ENCODE data around the gene IREB2. TPM values are rescaled to one million over a fixed set of nuclear protein-coding genes. Genes with fewer than 3 reads are reported as not detected.
A peak's percentile ranks its signal among the peaks of the same experiment; 100 is the strongest.

The IREB2 gene
- 10 to 100 TPM; 20.1 to 71.7 (median 40.7) TPM for total RNA-seq

- 1% methylated on average over 71 of the region's 78 CpGs; no CpG with 5 or more reads in 1 of the 2 donors for WGBS, 2 donors (ENCODE audit: low coverage in 1 of 2)
Measured at GRCh38 chr15:78437762-78438618, at the start of gene IREB2. Gene IREB2, plus strand, starts transcription at chr15:78438216. Its CDS starts 122 bp downstream, at chr15:78438338.

GRCh38 chr15:78388865-78389264, 49.2 kb upstream of the IREB2 start:
- Histone ChIP-seq H3K36me3 (no peaks in the 10 kb centered on the region), H3K9me3 (no peaks in the 10 kb centered on the region), H3K4me3 (no peak overlapping the region), H3K4me1 (no peaks in the 10 kb centered on the region), H3K27me3 (no peaks in the 10 kb centered on the region), H3K27ac (no peak overlapping the region)
- no peak for DNase-seq
- 82% methylated on average over 12 of the region's 12 CpGs; no CpG with 5 or more reads in 1 of the 2 donors for WGBS, 2 donors (ENCODE audit: low coverage in 1 of 2)
- TF ChIP-seq POLR2A (IDR thresholded peaks at IDR 0.05) (no peak), POLR2AphosphoS5 (IDR thresholded peaks at IDR 0.05) (no peak), CTCF (IDR thresholded peaks at IDR 0.05) (no peak), EP300 (IDR thresholded peaks at IDR 0.05; ENCODE audit: low read depth) (no peak)
- intact Hi-C loops (cut with DNase I; ENCODE audit: low total_unique reads), result no loop called here
- in situ Hi-C loops (cut with MboI; ENCODE audit: low pct_ligation_motif_present in 1 of 4, low pct_unique_long_range_greater_than_20kb in 1 of 4, low sequenced_read_pairs in 3 of 4), result no loop called here

More at GRCh38 chr15:78437762-78438618, at the start of gene IREB2:
- H3K27me3 ChIP-seq, result no peaks in the 10 kb centered on the region
- H3K27ac ChIP-seq, result peak within 1 kb of the TSS; percentile 91 to 100 (median 97)
- in situ Hi-C loops (cut with MboI; ENCODE audit: low pct_ligation_motif_present in 1 of 4, low pct_unique_long_range_greater_than_20kb in 1 of 4, low sequenced_read_pairs in 3 of 4), result loop anchor here in 1 of 4 donors (25.0 kb wide), 1 partner anchor 301 kb away; the partner anchor contains the start of genes CIB2 and IDH3A
- H3K4me3 ChIP-seq, result peak within 1 kb of the TSS; percentile 75 to 99 (median 91)
- DNase-seq, result peak; percentile 98
- peaks cover 0 to 12% (median 3%) of the 10 kb centered on the region in 4 donors for H3K36me3 ChIP-seq
- no peaks in the 10 kb centered on the region for H3K9me3 ChIP-seq
- H3K4me1 ChIP-seq, result peaks cover 16 to 57% (median 31%) of the 10 kb centered on the region in 4 donors
- TF ChIP-seq POLR2AphosphoS5 (IDR thresholded peaks at IDR 0.05) (peak; percentile 26 to 78 (median 69)), CTCF (IDR thresholded peaks at IDR 0.05) (no peak), EP300 (IDR thresholded peaks at IDR 0.05; ENCODE audit: low read depth) (no peak), POLR2A (IDR thresholded peaks at IDR 0.05) (peak; percentile 76)
- intact Hi-C loops (cut with DNase I; ENCODE audit: low total_unique reads), result loop anchor here (5.0 kb wide), 1 partner anchor 131 kb away; no protein-coding TSS in a partner anchor

- Histone ChIP-seq H3K9me3 (no peaks in the 10 kb centered on the region), H3K36me3 (no peaks in the 10 kb centered on the region), H3K4me3 (no peak overlapping the region), H3K27me3 (no peaks in the 10 kb centered on the region), H3K4me1 (no peaks in the 10 kb centered on the region), H3K27ac (no peak overlapping the region)
- TF ChIP-seq POLR2AphosphoS5 (IDR thresholded peaks at IDR 0.05) (no peak), CTCF (IDR thresholded peaks at IDR 0.05) (no peak), EP300 (IDR thresholded peaks at IDR 0.05; ENCODE audit: low read depth) (no peak), POLR2A (IDR thresholded peaks at IDR 0.05) (no peak)
- in situ Hi-C loops (cut with MboI; ENCODE audit: low pct_ligation_motif_present in 1 of 4, low pct_unique_long_range_greater_than_20kb in 1 of 4, low sequenced_read_pairs in 3 of 4) (no loop called here), intact Hi-C loops (cut with DNase I; ENCODE audit: low total_unique reads) (no loop called here)
- WGBS, 2 donors (ENCODE audit: low coverage in 1 of 2), result 87% methylated on average over 7 of the region's 7 CpGs; no CpG with 5 or more reads in 1 of the 2 donors
- no peak for DNase-seq
Measured at GRCh38 chr15:78389322-78389721, 48.7 kb upstream of the IREB2 start.

- H3K4me1 ChIP-seq, result no peaks in the 10 kb centered on the region
- in situ Hi-C loops (cut with MboI; ENCODE audit: low pct_ligation_motif_present in 1 of 4, low pct_unique_long_range_greater_than_20kb in 1 of 4, low sequenced_read_pairs in 3 of 4) (no loop called here), intact Hi-C loops (cut with DNase I; ENCODE audit: low total_unique reads) (no loop called here)
- no peak overlapping the region for H3K4me3 ChIP-seq
- H3K36me3 ChIP-seq, result no peaks in the 10 kb centered on the region
- no peak for DNase-seq
- 83% methylated on average over 1 to 2 of the region's 2 CpGs for WGBS, 2 donors (ENCODE audit: low coverage in 1 of 2)
- no peak overlapping the region for H3K27ac ChIP-seq
- no peaks in the 10 kb centered on the region for H3K27me3 ChIP-seq
- TF ChIP-seq POLR2AphosphoS5 (IDR thresholded peaks at IDR 0.05) (no peak), POLR2A (IDR thresholded peaks at IDR 0.05) (no peak)
- no peaks in the 10 kb centered on the region for H3K9me3 ChIP-seq
Measured at GRCh38 chr15:78389738-78390137, 48.3 kb upstream of the IREB2 start.
